Stimulated activated memory B cell treated with anti-CD40 and anti-IgM and Interleukin-4, amounts not matched to agents 10 μg/mL and 1 μg/mL and 100 μg/mL, for 72 hours (primary cell): ENCODE data around the gene PLCE1.
"Not testable (repeated sequence)": the region's sequence is repeated elsewhere in the genome, so short reads cannot be mapped to it uniquely, and the experiment has no call there.

Source experiments
- ATAC-seq: fragments of 150-1000 bp; cut with Tn5 transposase; 2 replicates; pipeline ENCODE4 v1.10.0; 2021
- H3K27ac Mint-ChIP-seq: one replicate; pipeline ENCODE4 v1.8.0; 2022; ENCODE audit warnings: mild to moderate bottlenecking, mixed read lengths
- H3K27me3 Mint-ChIP-seq: one replicate; pipeline ENCODE4 v1.8.0; 2022; ENCODE audit warnings: mixed read lengths
- H3K36me3 Mint-ChIP-seq: one replicate; pipeline ENCODE4 v1.8.0; 2022; ENCODE audit warnings: mixed read lengths
- H3K4me1 Mint-ChIP-seq: one replicate; pipeline ENCODE4 v1.8.0; 2022; ENCODE audit warnings: mixed read lengths
- H3K4me3 Mint-ChIP-seq: one replicate; pipeline ENCODE4 v1.8.0; 2022; ENCODE audit warnings: mild to moderate bottlenecking, moderate library complexity, mixed read lengths
- H3K9me3 Mint-ChIP-seq: one replicate; pipeline ENCODE4 v1.8.0; 2022; ENCODE audit warnings: mixed read lengths

PLCE1 gene

GRCh38 chr10:93993782-93994437, at the start of gene PLCE1:
PLCE1 (plus strand) TSS chr10:93993931; CDS start chr10:94031047, 37,116 bp downstream.
- no peaks in the 10 kb centered on the region for H3K9me3 Mint-ChIP-seq
- H3K4me3 Mint-ChIP-seq = peak within 1 kb of the TSS; percentile 15
- H3K36me3 Mint-ChIP-seq = no peaks in the 10 kb centered on the region
- H3K27ac Mint-ChIP-seq = no peak within 1 kb of the TSS
- no peak for ATAC-seq
- H3K4me1 Mint-ChIP-seq = no peaks in the 10 kb centered on the region
- H3K27me3 Mint-ChIP-seq = peaks cover 55% of the 10 kb centered on the region

GRCh38 chr10:93945819-93946218, 47.9 kb upstream of the PLCE1 start:
- H3K27ac Mint-ChIP-seq = no peak overlapping the region
- H3K27me3 Mint-ChIP-seq = peaks cover 7% of the 10 kb centered on the region
- H3K36me3 Mint-ChIP-seq = no peaks in the 10 kb centered on the region
- H3K4me3 Mint-ChIP-seq = no peak overlapping the region
- H3K4me1 Mint-ChIP-seq = no peaks in the 10 kb centered on the region
- no peaks in the 10 kb centered on the region for H3K9me3 Mint-ChIP-seq
- ATAC-seq = no peak

- peak; percentile 21 for ATAC-seq
- no peak overlapping the region for H3K27ac Mint-ChIP-seq
- no peak overlapping the region for H3K4me3 Mint-ChIP-seq
Measured at GRCh38 chr10:93947055-93947454, 46.7 kb upstream of the PLCE1 start.

DNA sequence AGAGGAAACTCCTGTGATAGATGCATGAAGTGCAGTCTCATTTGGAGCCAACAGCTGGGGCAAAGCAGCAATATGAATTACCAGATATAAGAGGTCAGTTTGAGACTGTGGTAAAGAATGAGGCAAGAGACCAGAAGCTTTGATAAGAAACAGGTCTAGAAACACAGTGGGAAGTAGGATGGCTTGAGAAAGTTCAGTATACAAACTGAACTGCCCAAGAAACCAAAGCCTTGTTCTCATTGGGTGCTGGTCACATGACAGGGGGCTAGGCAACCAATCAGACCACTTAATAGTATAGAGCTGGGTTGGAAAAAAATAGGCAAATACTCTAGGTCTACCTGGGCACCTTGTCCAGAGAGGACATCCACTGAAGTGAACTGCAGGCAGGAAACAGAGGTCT, 46.2 kb upstream of the PLCE1 start:
- no peaks in the 10 kb centered on the region for H3K9me3 Mint-ChIP-seq
- H3K36me3 Mint-ChIP-seq = no peaks in the 10 kb centered on the region
- H3K4me1 Mint-ChIP-seq = no peaks in the 10 kb centered on the region
- H3K27me3 Mint-ChIP-seq = peaks cover 7% of the 10 kb centered on the region
- ATAC-seq = no peak
- H3K4me3 Mint-ChIP-seq = no peak overlapping the region
- H3K27ac Mint-ChIP-seq = no peak overlapping the region

More at GRCh38 chr10:93947055-93947454, 46.7 kb upstream of the PLCE1 start:
- H3K36me3 Mint-ChIP-seq = no peaks in the 10 kb centered on the region
- no peaks in the 10 kb centered on the region for H3K4me1 Mint-ChIP-seq
- H3K9me3 Mint-ChIP-seq = no peaks in the 10 kb centered on the region
- H3K27me3 Mint-ChIP-seq = peaks cover 7% of the 10 kb centered on the region

DNA sequence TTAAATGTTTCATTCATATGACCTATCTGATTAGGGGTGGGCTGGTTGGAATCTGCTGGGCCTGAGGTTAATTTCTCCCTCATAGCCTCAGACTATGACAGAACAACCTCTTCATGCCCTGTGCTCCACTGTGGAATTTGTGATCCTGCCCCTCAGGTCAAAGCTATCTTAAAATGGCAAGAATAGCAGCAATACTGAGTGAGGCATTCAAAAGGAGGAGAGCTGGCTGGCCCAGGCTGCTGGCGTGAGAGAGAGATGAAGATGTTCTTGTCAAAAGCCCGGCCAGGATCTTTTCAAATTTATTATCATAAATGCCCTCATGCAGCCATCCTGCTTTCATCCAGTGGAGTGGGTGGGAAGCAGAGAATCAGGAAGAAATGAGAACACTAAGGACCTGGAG, 41.8 kb upstream of the PLCE1 start:
- Mint-ChIP-seq H3K27ac (no peak overlapping the region), H3K4me3 (no peak overlapping the region), H3K36me3 (no peaks in the 10 kb centered on the region), H3K9me3 (no peaks in the 10 kb centered on the region), H3K27me3 (peaks cover 5% of the 10 kb centered on the region), H3K4me1 (no peaks in the 10 kb centered on the region)
- no peak for ATAC-seq

DNA sequence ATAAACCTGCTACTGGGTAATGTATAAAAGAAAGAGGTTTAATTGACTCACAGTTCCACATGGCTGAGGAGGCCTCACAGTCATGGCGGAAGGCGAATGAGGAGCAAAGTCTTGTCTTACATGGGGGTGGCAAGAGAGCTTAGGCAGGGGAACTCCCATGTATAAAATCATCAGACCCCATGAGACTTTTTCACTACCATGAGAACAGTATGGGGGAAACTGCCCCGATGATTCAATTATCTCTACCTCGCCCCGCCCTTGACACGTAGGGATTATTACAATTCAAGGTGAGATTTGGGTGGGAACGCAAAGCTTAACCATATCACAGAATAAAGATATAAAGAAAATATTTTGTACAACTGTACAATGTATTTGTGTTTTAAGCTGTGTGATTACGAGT, 39.4 kb upstream of the PLCE1 start:
- Mint-ChIP-seq H3K4me1 (no peaks in the 10 kb centered on the region), H3K27me3 (no peaks in the 10 kb centered on the region), H3K36me3 (no peaks in the 10 kb centered on the region), H3K4me3 (no peak overlapping the region), H3K9me3 (no peaks in the 10 kb centered on the region), H3K27ac (no peak overlapping the region)
- ATAC-seq = no peak

GRCh38 chr10:93954726-93955363, 38.9 kb upstream of the PLCE1 start:
- H3K36me3 Mint-ChIP-seq = no peaks in the 10 kb centered on the region
- no peak overlapping the region for H3K27ac Mint-ChIP-seq
- ATAC-seq = no peak
- H3K27me3 Mint-ChIP-seq = no peaks in the 10 kb centered on the region
- no peak overlapping the region for H3K4me3 Mint-ChIP-seq
- H3K9me3 Mint-ChIP-seq = no peaks in the 10 kb centered on the region
- no peaks in the 10 kb centered on the region for H3K4me1 Mint-ChIP-seq

DNA sequence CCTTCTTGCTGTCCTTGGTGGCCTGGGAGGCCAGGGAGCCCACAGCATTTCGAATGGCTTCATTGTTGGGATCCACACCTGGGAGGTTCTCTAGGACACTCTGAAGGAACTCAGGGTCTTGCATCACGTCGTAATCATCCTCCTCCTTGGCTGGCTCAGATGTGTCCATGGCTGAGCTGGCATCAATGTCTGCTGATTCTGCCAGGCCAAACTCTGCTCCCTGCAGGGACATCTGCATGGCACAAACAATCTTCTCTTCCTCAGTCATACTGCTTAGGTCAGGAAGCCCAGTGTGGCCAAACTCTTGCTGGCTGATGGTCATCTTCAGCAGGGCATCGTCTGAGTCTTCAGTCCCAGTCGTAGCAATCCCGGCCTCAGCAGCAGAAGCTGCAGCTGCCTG, 34.9 kb upstream of the PLCE1 start:
- ATAC-seq = no peak
- Mint-ChIP-seq H3K4me1 (no peaks in the 10 kb centered on the region), H3K9me3 (no peaks in the 10 kb centered on the region), H3K36me3 (no peaks in the 10 kb centered on the region), H3K27ac (no peak overlapping the region), H3K4me3 (no peak overlapping the region), H3K27me3 (no peaks in the 10 kb centered on the region)

DNA sequence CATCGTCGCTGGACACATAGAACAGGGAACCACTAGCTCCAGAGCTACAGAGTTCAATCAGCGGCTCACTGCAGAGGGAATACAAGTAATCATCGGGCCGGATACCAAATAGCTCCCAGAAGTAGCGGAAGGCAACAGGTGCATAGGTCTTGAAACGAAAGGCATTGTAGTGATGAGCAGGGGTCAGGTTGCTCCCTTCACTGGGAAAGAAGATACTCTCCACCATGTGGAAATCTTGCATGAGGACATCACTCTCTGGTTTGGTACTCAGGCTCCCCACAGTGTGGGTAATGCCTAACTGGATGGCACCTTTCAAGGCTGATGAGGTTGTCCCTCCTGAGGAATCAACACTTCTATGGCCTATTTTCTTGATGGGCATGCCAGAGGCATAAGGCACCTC, 32.7 kb upstream of the PLCE1 start:
- ATAC-seq, H3K4me1 Mint-ChIP-seq, H3K4me3 Mint-ChIP-seq, H3K9me3 Mint-ChIP-seq, H3K27ac Mint-ChIP-seq, H3K27me3 Mint-ChIP-seq, H3K36me3 Mint-ChIP-seq: not testable (repeated sequence)

GRCh38 chr10:93962973-93963372, 30.8 kb upstream of the PLCE1 start:
- peak; percentile 44 for ATAC-seq
- no peaks in the 10 kb centered on the region for H3K27me3 Mint-ChIP-seq
- no peaks in the 10 kb centered on the region for H3K4me1 Mint-ChIP-seq
- no peaks in the 10 kb centered on the region for H3K36me3 Mint-ChIP-seq
- no peak overlapping the region for H3K4me3 Mint-ChIP-seq
- H3K27ac Mint-ChIP-seq = no peak overlapping the region
- no peaks in the 10 kb centered on the region for H3K9me3 Mint-ChIP-seq

DNA sequence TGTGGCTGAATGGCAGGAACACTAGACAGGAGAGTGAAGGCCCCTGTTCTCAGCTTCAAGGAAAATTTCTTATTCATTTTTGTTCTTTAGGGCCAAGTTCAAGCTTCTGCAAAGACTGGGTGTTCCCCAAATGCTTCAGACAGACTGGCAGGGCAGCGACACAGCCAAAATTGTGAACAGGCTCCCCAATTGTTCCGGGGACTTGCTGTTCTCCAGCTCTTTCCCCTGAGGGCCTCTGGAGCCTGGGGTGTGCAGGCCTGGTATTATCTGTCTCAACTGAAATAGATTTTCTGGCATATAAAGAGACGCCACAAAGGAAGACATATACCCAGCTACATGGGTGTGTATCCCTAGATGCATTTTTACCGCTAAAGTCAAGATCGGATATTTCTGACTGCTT, 30.3 kb upstream of the PLCE1 start:
- Mint-ChIP-seq H3K4me1 (no peaks in the 10 kb centered on the region), H3K36me3 (no peaks in the 10 kb centered on the region), H3K27ac (no peak overlapping the region), H3K9me3 (no peaks in the 10 kb centered on the region), H3K4me3 (no peak overlapping the region), H3K27me3 (no peaks in the 10 kb centered on the region)
- ATAC-seq = no peak

- Mint-ChIP-seq H3K27ac (no peak overlapping the region), H3K36me3 (no peaks in the 10 kb centered on the region), H3K9me3 (no peaks in the 10 kb centered on the region), H3K4me1 (no peaks in the 10 kb centered on the region), H3K4me3 (no peak overlapping the region), H3K27me3 (no peaks in the 10 kb centered on the region)
- no peak for ATAC-seq
Measured at GRCh38 chr10:93965911-93966310, 27.8 kb upstream of the PLCE1 start.

DNA sequence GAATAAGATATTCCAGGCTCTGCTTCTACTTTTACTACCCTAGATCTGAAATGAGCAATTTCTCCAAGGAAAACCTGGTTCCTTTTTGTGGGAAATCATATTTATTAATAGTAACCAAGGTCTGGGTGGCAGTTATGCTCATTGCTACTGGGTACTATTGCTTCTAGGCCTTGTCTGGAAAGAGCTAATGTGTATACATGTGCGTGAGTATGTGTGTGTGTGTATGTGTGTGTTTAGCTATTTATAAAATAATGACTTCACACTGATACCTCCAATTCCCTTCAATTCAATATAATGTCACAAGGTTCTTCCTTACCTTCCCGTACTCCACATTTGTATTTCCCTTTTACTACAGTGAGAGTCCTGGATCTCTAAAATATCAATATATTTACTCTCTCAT, 26.0 kb upstream of the PLCE1 start:
- no peak for ATAC-seq
- Mint-ChIP-seq H3K4me1 (no peaks in the 10 kb centered on the region), H3K4me3 (no peak overlapping the region), H3K36me3 (no peaks in the 10 kb centered on the region), H3K27ac (no peak overlapping the region), H3K9me3 (no peaks in the 10 kb centered on the region), H3K27me3 (no peaks in the 10 kb centered on the region)

DNA sequence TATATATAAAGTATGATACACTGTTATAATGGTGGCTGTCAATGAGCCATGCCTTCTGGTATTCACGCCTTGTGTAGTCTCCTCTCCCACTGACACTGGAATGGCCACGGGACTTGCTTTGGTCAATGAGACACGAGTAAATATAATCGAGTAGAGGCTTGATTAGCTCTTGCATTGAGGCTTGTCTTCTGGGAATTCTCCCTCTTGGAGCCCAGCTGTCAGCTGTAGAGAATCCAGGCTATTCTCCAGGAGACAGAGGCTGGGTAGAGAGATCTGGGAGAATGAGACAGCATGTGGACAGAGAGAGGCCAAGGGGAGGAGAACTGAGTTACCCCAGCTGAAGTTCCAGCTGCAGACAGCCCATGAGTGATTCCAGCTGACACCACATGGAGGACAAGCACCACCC, 25.2 kb upstream of the PLCE1 start:
- H3K27me3 Mint-ChIP-seq = no peaks in the 10 kb centered on the region
- ATAC-seq = no peak
- no peak overlapping the region for H3K27ac Mint-ChIP-seq
- H3K4me1 Mint-ChIP-seq = no peaks in the 10 kb centered on the region
- no peaks in the 10 kb centered on the region for H3K9me3 Mint-ChIP-seq
- no peaks in the 10 kb centered on the region for H3K36me3 Mint-ChIP-seq
- no peak overlapping the region for H3K4me3 Mint-ChIP-seq

DNA sequence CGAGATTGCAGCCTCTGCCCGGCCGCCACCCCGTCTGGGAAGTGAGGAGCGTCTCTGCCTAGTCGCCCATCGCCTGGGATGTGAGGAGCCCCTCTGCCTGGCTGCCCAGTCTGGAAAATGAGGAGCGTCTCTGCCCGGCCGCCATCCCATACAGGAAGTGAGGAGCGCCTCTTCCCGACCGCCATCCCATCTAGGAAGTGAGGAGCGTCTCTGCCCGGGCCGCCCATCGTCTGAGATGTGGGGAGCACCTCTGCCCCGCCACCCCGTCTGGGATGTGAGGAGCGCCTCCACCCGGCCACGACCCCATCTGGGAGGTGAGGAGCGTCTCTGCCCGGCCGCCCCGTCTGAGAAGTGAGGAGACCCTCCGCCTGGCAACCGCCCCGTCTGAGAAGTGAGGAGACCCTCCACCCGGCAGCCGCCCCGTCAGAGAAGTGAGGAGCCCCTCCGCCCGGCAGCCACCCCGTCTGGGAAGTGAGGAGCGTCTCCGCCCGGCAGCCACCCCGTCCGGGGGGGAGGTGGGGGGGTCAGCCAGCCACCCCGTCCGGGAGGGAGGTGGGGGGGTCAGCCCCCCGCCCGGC, 23.2 kb upstream of the PLCE1 start:
- H3K4me1 Mint-ChIP-seq, H3K36me3 Mint-ChIP-seq, H3K9me3 Mint-ChIP-seq, H3K4me3 Mint-ChIP-seq, H3K27me3 Mint-ChIP-seq, ATAC-seq, H3K27ac Mint-ChIP-seq: not testable (repeated sequence)

DNA sequence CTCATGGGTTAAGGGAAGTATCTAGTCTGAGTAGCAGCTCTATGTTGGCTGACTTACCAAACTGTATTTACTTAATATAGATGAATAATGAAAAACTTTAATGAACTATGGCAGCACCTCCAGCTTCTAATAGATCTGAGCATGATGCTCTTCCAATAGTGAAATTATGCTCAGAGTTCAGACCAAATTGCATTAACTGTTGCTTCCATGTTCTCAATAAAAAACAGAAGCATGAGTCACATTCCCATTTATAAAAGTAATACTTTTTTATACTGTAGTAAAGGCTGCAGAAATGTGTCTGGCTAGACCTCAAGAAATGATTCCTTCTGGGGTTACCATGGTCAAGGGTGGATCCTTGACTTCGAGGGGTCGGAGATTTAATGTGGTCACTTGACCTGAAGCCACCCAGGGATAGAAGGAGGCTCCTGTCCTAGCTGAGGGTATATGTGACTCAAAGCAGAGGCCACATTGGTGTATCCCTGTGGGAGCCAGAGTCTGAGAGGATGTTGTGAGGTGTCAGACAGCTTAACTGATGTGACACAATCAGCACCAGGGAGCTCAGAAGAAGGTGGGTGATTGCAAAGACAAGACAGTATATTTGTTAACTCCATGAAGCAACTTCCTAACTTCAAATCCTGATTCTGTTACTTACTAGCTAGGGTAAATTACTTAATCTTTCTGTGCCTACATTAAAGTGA, 19.8 kb upstream of the PLCE1 start:
- Mint-ChIP-seq H3K9me3 (no peaks in the 10 kb centered on the region), H3K36me3 (no peaks in the 10 kb centered on the region), H3K4me1 (no peaks in the 10 kb centered on the region), H3K27me3 (peaks cover 10% of the 10 kb centered on the region), H3K4me3 (no peak overlapping the region), H3K27ac (no peak overlapping the region)
- no peak for ATAC-seq
